C4-2B (cell line): Measurements from ENCODE around the gene FBXL2.

Experiments
- ZFX ChIP-seq: fragments of 450-650 bp; IDR thresholded peaks from 2 replicates; pipeline ENCODE4 v1.6.1; 2017
- TF ChIP-seq, protein P1 (sequence below): fragments of 450-650 bp; conservative IDR thresholded peaks from 2 replicates; pipeline ENCODE4 v1.5.1; 2017; ENCODE audit warnings: mild to moderate bottlenecking

DNA sequence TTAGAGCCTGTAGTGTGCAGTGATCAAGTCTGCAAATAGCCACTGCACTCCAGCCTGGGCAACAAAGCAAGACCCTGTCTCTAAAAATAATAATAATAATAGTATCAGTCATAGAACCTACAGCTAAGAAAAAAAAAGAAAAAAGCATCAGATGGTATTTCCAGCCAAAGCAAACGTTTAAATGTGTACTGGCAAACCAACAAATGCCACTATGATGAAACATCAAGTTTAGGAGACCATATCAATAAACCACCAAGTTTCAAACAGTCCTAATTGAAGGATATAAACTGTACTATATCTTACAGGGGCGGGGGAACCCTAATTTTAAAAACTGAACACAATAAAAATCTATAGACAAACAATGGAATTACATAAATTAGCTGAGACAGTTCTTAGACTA, 156.6 kb downstream of the FBXL2 start:
- TF ChIP-seq, protein P1, sequence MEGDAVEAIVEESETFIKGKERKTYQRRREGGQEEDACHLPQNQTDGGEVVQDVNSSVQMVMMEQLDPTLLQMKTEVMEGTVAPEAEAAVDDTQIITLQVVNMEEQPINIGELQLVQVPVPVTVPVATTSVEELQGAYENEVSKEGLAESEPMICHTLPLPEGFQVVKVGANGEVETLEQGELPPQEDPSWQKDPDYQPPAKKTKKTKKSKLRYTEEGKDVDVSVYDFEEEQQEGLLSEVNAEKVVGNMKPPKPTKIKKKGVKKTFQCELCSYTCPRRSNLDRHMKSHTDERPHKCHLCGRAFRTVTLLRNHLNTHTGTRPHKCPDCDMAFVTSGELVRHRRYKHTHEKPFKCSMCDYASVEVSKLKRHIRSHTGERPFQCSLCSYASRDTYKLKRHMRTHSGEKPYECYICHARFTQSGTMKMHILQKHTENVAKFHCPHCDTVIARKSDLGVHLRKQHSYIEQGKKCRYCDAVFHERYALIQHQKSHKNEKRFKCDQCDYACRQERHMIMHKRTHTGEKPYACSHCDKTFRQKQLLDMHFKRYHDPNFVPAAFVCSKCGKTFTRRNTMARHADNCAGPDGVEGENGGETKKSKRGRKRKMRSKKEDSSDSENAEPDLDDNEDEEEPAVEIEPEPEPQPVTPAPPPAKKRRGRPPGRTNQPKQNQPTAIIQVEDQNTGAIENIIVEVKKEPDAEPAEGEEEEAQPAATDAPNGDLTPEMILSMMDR = no peak
- no peak for TF ChIP-seq ZFX
